ENCODE data around the gene ADAR. TPM values are rescaled to one million over a fixed set of nuclear protein-coding genes. Genes with fewer than 3 reads are reported as not detected.

ADAR gene
- polyA plus RNA-seq, 1 donor (not counting 4 experiments of a cell fraction or from before 2014, with no cell fraction given), result 148 TPM

GRCh38 chr1:154605534-154605933, 2.5 kb downstream of the ADAR start:
- no peaks in the 10 kb centered on the region for H3K9me1 ChIP-seq (ENCODE audit: control insufficient read depth, extremely low read depth, insufficient read depth, low read length)
- no peaks in the 10 kb centered on the region for H3K27me3 ChIP-seq (ENCODE audit: control insufficient read depth, extremely low read depth, insufficient read depth, low read length)
- no peaks in the 10 kb centered on the region for H3K9me3 ChIP-seq (ENCODE audit: control insufficient read depth, low read depth, low read length)
- TF ChIP-seq EZH2 (IDR thresholded peaks at IDR 0.05; ENCODE audit: low read length), result no peak
- no peak for FAIRE-seq
- peaks cover 22% of the 10 kb centered on the region for H3K4me1 ChIP-seq (ENCODE audit: control insufficient read depth, extremely low read depth, insufficient read depth, low read length)
- dilution Hi-C loops (cut with MboI; ENCODE audit: extremely low pct_ligation_motif_present, low sequenced_read_pairs), result no loop called here
- H3K4me2 ChIP-seq (ENCODE audit: control insufficient read depth, extremely low read depth, insufficient read depth, low read depth, low read length), result no peak overlapping the region
- no peak overlapping the region for H2AFZ ChIP-seq (ENCODE audit: control insufficient read depth, low read length)
- H3K9ac ChIP-seq (ENCODE audit: control insufficient read depth, extremely low read depth, insufficient read depth, low read length), result no peak overlapping the region
- H3K36me3 ChIP-seq (ENCODE audit: control insufficient read depth in 2 of 2, extremely low read depth in 1 of 2, insufficient read depth in 2 of 2, low read length in 2 of 2), result peaks cover 17 to 25% of the 10 kb centered on the region in 2 experiments
- no peak overlapping the region for H3K4me3 ChIP-seq (ENCODE audit: control insufficient read depth in 2 of 3, extremely low read depth in 1 of 3, insufficient read depth in 2 of 3, low read depth in 1 of 3, low read length in 3 of 3)
- peaks cover 9% of the 10 kb centered on the region for H4K20me1 ChIP-seq (ENCODE audit: control insufficient read depth, extremely low read depth, insufficient read depth, low read length)
- no peak for DNase-seq (ENCODE audit: low read depth, low spot score)
- H3K79me2 ChIP-seq (ENCODE audit: control insufficient read depth, insufficient read depth, low read length), result peaks cover 93% of the 10 kb centered on the region
- H3K27ac ChIP-seq (ENCODE audit: control insufficient read depth, insufficient read depth, low read length), result no peak overlapping the region

GRCh38 chr1:154603317-154603716, 4.7 kb downstream of the ADAR start:
- no peak overlapping the region for H3K4me3 ChIP-seq (ENCODE audit: control insufficient read depth in 2 of 3, extremely low read depth in 1 of 3, insufficient read depth in 2 of 3, low read depth in 1 of 3, low read length in 3 of 3)
- TF ChIP-seq CTCF (optimal IDR thresholded peaks at IDR 0.05 in 1 of 3, IDR thresholded peaks at IDR 0.05 in 1 of 3, conservative IDR thresholded peaks at IDR 0.05 in 1 of 3; ENCODE audit: extremely low read depth in 1 of 3, insufficient read depth in 2 of 3, low read length in 3 of 3) (no peak), EZH2 (IDR thresholded peaks at IDR 0.05; ENCODE audit: low read length) (no peak)
- H2AFZ ChIP-seq (ENCODE audit: control insufficient read depth, low read length), result no peak overlapping the region
- H3K79me2 ChIP-seq (ENCODE audit: control insufficient read depth, insufficient read depth, low read length), result peaks cover 87% of the 10 kb centered on the region
- dilution Hi-C loops (cut with MboI; ENCODE audit: extremely low pct_ligation_motif_present, low sequenced_read_pairs), result no loop called here
- H3K36me3 ChIP-seq (ENCODE audit: control insufficient read depth in 2 of 2, extremely low read depth in 1 of 2, insufficient read depth in 2 of 2, low read length in 2 of 2), result peaks cover 22 to 36% of the 10 kb centered on the region in 2 experiments
- no peak overlapping the region for H3K9ac ChIP-seq (ENCODE audit: control insufficient read depth, extremely low read depth, insufficient read depth, low read length)
- DNase-seq (ENCODE audit: low read depth, low spot score) (no peak), FAIRE-seq (no peak)
- H3K4me1 ChIP-seq (ENCODE audit: control insufficient read depth, extremely low read depth, insufficient read depth, low read length), result peaks cover 9% of the 10 kb centered on the region
- H3K4me2 ChIP-seq (ENCODE audit: control insufficient read depth, extremely low read depth, insufficient read depth, low read depth, low read length), result no peak overlapping the region
- H3K27ac ChIP-seq (ENCODE audit: control insufficient read depth, insufficient read depth, low read length), result no peak overlapping the region
- H4K20me1 ChIP-seq (ENCODE audit: control insufficient read depth, extremely low read depth, insufficient read depth, low read length), result peaks cover 9% of the 10 kb centered on the region
- H3K9me3 ChIP-seq (ENCODE audit: control insufficient read depth, low read depth, low read length), result no peaks in the 10 kb centered on the region
- no peaks in the 10 kb centered on the region for H3K27me3 ChIP-seq (ENCODE audit: control insufficient read depth, extremely low read depth, insufficient read depth, low read length)
- no peaks in the 10 kb centered on the region for H3K9me1 ChIP-seq (ENCODE audit: control insufficient read depth, extremely low read depth, insufficient read depth, low read length)

- Histone ChIP-seq H2AFZ (ENCODE audit: control insufficient read depth, low read length) (no peak overlapping the region), H3K9me1 (ENCODE audit: control insufficient read depth, extremely low read depth, insufficient read depth, low read length) (no peaks in the 10 kb centered on the region), H3K9me3 (ENCODE audit: control insufficient read depth, low read depth, low read length) (no peaks in the 10 kb centered on the region), H3K36me3 (ENCODE audit: control insufficient read depth in 2 of 2, extremely low read depth in 1 of 2, insufficient read depth in 2 of 2, low read length in 2 of 2) (peaks cover 45 to 47% of the 10 kb centered on the region in 2 experiments), H3K9ac (ENCODE audit: control insufficient read depth, extremely low read depth, insufficient read depth, low read length) (no peak overlapping the region), H3K4me1 (ENCODE audit: control insufficient read depth, extremely low read depth, insufficient read depth, low read length) (no peaks in the 10 kb centered on the region), H3K4me2 (ENCODE audit: control insufficient read depth, extremely low read depth, insufficient read depth, low read depth, low read length) (no peak overlapping the region), H3K4me3 (ENCODE audit: control insufficient read depth in 2 of 3, extremely low read depth in 1 of 3, insufficient read depth in 2 of 3, low read depth in 1 of 3, low read length in 3 of 3) (no peak overlapping the region), H4K20me1 (ENCODE audit: control insufficient read depth, extremely low read depth, insufficient read depth, low read length) (peaks cover 13% of the 10 kb centered on the region), H3K79me2 (ENCODE audit: control insufficient read depth, insufficient read depth, low read length) (peaks cover 64% of the 10 kb centered on the region), H3K27me3 (ENCODE audit: control insufficient read depth, extremely low read depth, insufficient read depth, low read length) (no peaks in the 10 kb centered on the region), H3K27ac (ENCODE audit: control insufficient read depth, insufficient read depth, low read length) (no peak overlapping the region)
- DNase-seq (ENCODE audit: low read depth, low spot score), result no peak
- TF ChIP-seq CTCF (optimal IDR thresholded peaks at IDR 0.05 in 1 of 3, IDR thresholded peaks at IDR 0.05 in 1 of 3, conservative IDR thresholded peaks at IDR 0.05 in 1 of 3; ENCODE audit: extremely low read depth in 1 of 3, insufficient read depth in 2 of 3, low read length in 3 of 3), result no peak
- no peak for TF ChIP-seq EZH2 (IDR thresholded peaks at IDR 0.05; ENCODE audit: low read length)
- dilution Hi-C loops (cut with MboI; ENCODE audit: extremely low pct_ligation_motif_present, low sequenced_read_pairs), result no loop called here
- no peak for FAIRE-seq
Observed at GRCh38 chr1:154599658-154600057, 8.3 kb downstream of the ADAR start.
